Embryonic facial prominence (tissue), 1 donor: ENCODE results near the gene MPL.
A peak's percentile ranks its signal among the peaks of the same experiment; 100 is the strongest.

Source experiments
- DNase-seq: peaks from one replicate; pipeline ENCODE4 v3.0.0-alpha.2; 2016; ENCODE audit errors: extremely low spot score

Gene MPL

GRCh38 chr1:43325381-43325780, 12.2 kb upstream of the MPL start:
- no peak for DNase-seq

- no peak for DNase-seq
Observed at GRCh38 chr1:43327549-43328292, 9.9 kb upstream of the MPL start.

- DNase-seq = no peak
Observed at GRCh38 chr1:43329995-43330751, 7.4 kb upstream of the MPL start.

GRCh38 chr1:43331688-43332087, 5.9 kb upstream of the MPL start:
- no peak for DNase-seq

- DNase-seq = no peak
Observed at GRCh38 chr1:43334453-43335205, 3.0 kb upstream of the MPL start.

- no peak for DNase-seq
Observed at GRCh38 chr1:43338001-43338400, 383 bp downstream of the MPL start.

- DNase-seq = no peak
Observed at GRCh38 chr1:43339584-43340232, 2.1 kb downstream of the MPL start.

- DNase-seq = no peak
Observed at GRCh38 chr1:43340559-43340958, 2.9 kb downstream of the MPL start.

- DNase-seq = no peak
Observed at GRCh38 chr1:43344267-43344850, 6.7 kb downstream of the MPL start.

GRCh38 chr1:43345120-43345519, 7.5 kb downstream of the MPL start:
- no peak for DNase-seq

- DNase-seq = no peak
Observed at GRCh38 chr1:43346636-43347035, 9.0 kb downstream of the MPL start.

GRCh38 chr1:43348343-43348808, 10.8 kb downstream of the MPL start:
- DNase-seq = no peak

GRCh38 chr1:43348809-43349593, 11.4 kb downstream of the MPL start:
- peak; percentile 27 for DNase-seq

GRCh38 chr1:43349594-43350306, 12.1 kb downstream of the MPL start:
- no peak for DNase-seq

GRCh38 chr1:43350976-43351375, 13.4 kb downstream of the MPL start:
- DNase-seq = no peak

- DNase-seq = no peak
Observed at GRCh38 chr1:43351421-43352350, 14.1 kb downstream of the MPL start.

- no peak for DNase-seq
Observed at GRCh38 chr1:43352351-43352705, 14.7 kb downstream of the MPL start.

GRCh38 chr1:43352881-43353280, 15.3 kb downstream of the MPL start:
- DNase-seq = no peak

- no peak for DNase-seq
Observed at GRCh38 chr1:43354471-43354870, 16.9 kb downstream of the MPL start.
